IPS-18a (cell line): ENCODE data around the gene ARFGAP1.
"Not testable (repeated sequence)": the region's sequence is repeated elsewhere in the genome, so short reads cannot be mapped to it uniquely, and the experiment has no call there.

Experiments
- H3K27ac ChIP-seq: one replicate; pipeline ENCODE4 v1.5.1; 2013; ENCODE audit warnings: low read length
- H3K27me3 ChIP-seq: one replicate; pipeline ENCODE4 v1.6.1; 2013; ENCODE audit warnings: mild to moderate bottlenecking, low read length; ENCODE audit not compliant: control insufficient read depth, insufficient read depth
- H3K36me3 ChIP-seq: one replicate; pipeline ENCODE4 v1.6.1; 2013; ENCODE audit warnings: low read depth, low read length; ENCODE audit not compliant: control insufficient read depth
- H3K4me1 ChIP-seq: one replicate; pipeline ENCODE4 v1.6.1; 2013; ENCODE audit warnings: low read depth, low read length; ENCODE audit not compliant: control insufficient read depth
- H3K4me3 ChIP-seq: one replicate; pipeline ENCODE4 v1.5.1; 2013; ENCODE audit warnings: low read length
- H3K9ac ChIP-seq: one replicate; pipeline ENCODE4 v1.6.1; 2013; ENCODE audit warnings: mild to moderate bottlenecking, low read length, moderate library complexity
- H3K9me3 ChIP-seq: one replicate; pipeline ENCODE4 v1.6.1; 2013; ENCODE audit warnings: low read depth, low read length; ENCODE audit not compliant: control insufficient read depth

Gene ARFGAP1

DNA sequence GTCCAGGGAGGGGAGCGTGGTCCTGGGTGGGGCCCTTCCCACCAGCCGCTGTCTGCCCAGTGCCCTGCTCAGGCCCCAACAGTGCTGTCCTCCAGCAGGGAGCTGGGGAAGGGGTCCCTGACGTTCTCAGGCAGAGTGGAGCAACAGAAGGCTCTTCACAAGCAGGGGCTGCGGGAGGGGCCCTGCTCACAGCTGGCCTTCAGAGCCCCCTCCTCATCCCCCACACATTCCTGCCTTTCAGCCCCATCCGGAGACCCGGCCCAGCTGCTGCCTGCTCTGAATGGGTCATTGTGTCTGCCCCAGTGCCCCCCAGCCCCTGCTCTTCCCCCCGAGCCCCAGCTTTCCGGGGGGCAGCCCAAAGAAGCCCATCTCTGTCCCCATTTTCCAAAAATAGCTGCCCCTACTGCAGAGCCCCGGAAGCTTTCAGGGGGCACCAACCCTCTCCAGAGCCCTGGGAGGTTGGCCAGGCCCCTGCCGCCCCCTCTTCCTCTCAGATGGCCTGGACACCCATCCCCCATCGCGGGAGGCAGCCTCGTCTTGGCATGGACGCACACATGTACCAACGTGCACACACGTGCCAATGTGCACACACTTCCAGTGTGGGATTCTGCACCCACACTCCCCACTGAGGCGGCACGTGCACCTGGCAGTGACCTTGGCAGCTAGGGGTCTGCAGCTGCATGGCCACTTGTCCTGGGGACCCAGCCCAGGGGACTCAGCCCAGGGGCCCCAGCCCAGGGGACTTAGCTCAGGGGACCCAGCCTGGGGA lies 24.1 kb downstream of the ARFGAP1 start:
- no peak overlapping the region for H3K9ac ChIP-seq
- no peaks in the 10 kb centered on the region for H3K36me3 ChIP-seq
- no peak overlapping the region for H3K27ac ChIP-seq
- no peak overlapping the region for H3K4me3 ChIP-seq
- H3K27me3 ChIP-seq, result peaks cover 19% of the 10 kb centered on the region
- no peaks in the 10 kb centered on the region for H3K4me1 ChIP-seq
- H3K9me3 ChIP-seq, result no peaks in the 10 kb centered on the region

DNA sequence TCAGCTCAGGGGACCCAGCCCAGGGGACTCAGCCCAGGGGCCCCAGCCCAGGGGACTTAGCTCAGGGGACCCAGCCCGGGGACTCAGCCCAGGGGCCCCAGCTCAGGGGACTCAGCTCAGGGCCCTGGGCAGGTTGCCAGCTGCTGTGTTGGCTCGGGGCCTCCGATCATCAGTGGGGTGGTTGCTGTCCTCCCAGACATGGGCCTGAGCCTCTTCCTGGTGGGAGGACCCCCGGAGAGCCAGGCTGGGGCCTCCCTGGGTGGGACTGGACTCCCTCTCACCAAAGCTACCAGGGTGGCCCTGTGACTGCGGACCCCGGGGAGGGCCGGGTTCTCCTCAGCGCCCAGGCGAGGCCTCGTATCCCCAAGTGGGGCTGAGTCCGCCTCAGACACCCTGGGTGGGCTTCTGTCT lies 24.8 kb downstream of the ARFGAP1 start:
- Histone ChIP-seq H3K27me3 (peaks cover 19% of the 10 kb centered on the region), H3K27ac (no peak overlapping the region)

DNA sequence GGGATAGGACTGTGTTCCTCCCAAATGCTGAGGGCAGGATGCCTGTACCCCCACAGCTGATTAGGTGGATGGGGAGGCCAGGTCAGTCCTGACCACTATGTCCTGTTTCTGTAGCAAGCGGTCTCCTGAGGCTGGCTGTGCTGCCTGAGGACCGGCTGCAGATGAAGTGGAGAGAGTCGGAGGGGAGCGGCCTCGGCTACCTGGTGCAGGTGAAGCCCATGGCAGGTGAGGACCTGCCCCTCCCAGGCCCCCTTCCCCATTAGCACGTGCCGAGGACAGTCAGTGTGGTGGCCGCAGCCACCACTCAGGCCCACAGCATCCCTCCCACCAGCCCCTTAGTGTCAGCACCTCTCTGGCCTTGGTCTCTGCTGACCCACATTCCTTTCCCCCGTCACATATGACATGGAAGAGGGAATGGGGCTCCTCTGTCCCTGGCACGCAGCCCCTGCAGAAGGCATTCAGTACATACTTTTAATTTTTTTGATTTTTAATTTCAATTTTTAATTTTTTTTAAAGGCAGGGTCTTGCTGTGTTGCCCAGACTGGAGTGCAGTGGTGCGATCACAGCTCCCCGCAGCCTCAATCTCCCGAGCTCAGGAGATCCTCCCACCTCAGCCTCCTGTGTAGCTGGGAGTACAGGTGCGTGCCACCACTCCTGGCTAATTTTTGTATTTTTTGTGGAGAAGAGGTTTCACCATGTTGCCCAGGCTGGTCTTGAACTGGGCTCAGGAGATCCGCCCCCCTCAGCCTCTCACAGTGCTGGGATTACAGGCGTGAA lies 25.4 kb downstream of the ARFGAP1 start:
- H3K4me3 ChIP-seq, result no peak overlapping the region
- no peaks in the 10 kb centered on the region for H3K36me3 ChIP-seq
- H3K9ac ChIP-seq, result no peak overlapping the region
- no peak overlapping the region for H3K27ac ChIP-seq
- H3K9me3 ChIP-seq, result no peaks in the 10 kb centered on the region
- no peaks in the 10 kb centered on the region for H3K4me1 ChIP-seq
- H3K27me3 ChIP-seq, result peaks cover 19% of the 10 kb centered on the region

More for the DNA sequence above, 24.8 kb downstream of the ARFGAP1 start:
- Histone ChIP-seq H3K9me3 (no peaks in the 10 kb centered on the region), H3K9ac (no peak overlapping the region), H3K4me3 (no peak overlapping the region), H3K4me1 (no peaks in the 10 kb centered on the region), H3K36me3 (no peaks in the 10 kb centered on the region)

DNA sequence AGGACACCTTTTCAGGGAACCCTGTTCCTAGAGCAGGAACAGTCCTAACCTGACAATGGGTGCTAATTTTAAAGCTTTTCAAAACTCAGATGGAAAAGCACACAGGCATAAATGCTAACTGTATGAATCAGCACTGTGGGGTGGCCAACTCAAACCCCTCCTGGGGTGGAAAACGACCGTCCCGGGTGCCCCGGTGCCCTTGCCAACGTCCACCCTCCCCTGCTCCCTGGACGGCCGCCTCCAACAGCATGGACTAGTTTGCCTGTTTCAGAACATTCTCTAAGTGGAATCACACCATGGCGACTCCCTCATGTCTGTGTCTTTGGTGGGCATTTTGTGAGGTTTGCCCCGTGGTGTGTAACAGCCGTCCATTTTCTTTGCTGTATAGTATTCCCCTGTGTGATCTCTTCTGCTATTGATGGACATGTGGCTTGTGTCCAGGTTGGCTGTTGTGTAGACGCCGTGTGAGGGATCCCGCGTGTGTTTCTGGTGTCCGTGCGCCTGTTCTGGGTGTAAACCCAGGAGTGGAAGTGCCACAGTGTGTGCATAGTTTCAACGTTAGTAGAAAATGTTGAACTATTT lies 26.2 kb downstream of the ARFGAP1 start:
- Histone ChIP-seq H3K9ac (no peak overlapping the region), H3K36me3 (no peaks in the 10 kb centered on the region), H3K9me3 (no peaks in the 10 kb centered on the region), H3K27ac (no peak overlapping the region), H3K27me3 (peaks cover 19% of the 10 kb centered on the region), H3K4me1 (no peaks in the 10 kb centered on the region), H3K4me3 (no peak overlapping the region)

DNA sequence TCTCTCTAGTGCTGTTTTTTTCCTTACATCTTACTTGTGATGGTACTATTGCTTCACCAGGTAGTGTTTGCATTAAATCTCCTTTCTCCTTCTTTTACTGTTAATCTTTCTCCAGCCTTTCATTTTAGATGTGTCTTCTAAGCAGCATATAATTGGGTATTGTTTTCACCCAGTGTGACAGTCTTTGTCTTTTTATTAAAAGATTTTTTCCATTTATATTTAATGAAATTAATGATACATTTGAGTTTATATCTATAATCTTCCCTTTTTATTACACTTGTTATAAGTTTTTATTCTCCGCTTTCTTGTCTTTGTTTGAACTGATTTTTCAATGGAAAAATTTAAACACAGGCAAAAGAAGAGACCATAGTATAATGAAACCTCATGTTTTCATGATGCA lies 29.1 kb downstream of the ARFGAP1 start:
- Histone ChIP-seq H3K27ac (no peak overlapping the region), H3K36me3 (no peaks in the 10 kb centered on the region), H3K27me3 (no peaks in the 10 kb centered on the region), H3K4me1 (no peaks in the 10 kb centered on the region), H3K9ac (no peak overlapping the region), H3K9me3 (no peaks in the 10 kb centered on the region), H3K4me3 (no peak overlapping the region)

DNA sequence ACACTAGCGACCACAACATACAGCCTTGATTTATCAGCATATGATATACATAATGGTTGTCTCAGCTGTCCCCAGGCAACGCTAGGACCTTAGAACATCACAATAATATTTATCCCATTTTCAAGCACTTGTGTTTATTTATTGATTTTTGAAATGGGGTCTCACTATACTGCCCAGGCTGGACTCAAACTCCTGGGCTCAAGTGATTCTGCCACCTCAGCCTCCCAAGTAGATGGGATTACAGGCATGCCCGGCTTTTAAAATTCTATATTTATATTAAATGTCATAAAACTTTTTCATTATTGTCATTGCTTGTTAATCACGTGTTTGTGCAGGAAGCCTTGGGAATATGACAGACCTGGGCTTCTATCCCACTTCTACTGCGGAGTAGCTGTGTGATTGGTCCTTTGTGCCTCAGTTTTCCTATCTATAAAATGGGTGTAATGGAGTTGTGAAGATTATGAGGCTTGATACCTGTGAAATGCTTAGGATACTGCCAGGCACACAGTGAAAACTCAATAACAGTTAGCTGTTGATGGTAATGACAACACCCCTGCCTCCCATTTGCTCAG lies 30.6 kb downstream of the ARFGAP1 start:
- Histone ChIP-seq H3K36me3 (no peaks in the 10 kb centered on the region), H3K4me1 (no peaks in the 10 kb centered on the region), H3K27me3 (no peaks in the 10 kb centered on the region), H3K9me3 (no peaks in the 10 kb centered on the region), H3K9ac (no peak overlapping the region), H3K27ac (no peak overlapping the region), H3K4me3 (no peak overlapping the region)

DNA sequence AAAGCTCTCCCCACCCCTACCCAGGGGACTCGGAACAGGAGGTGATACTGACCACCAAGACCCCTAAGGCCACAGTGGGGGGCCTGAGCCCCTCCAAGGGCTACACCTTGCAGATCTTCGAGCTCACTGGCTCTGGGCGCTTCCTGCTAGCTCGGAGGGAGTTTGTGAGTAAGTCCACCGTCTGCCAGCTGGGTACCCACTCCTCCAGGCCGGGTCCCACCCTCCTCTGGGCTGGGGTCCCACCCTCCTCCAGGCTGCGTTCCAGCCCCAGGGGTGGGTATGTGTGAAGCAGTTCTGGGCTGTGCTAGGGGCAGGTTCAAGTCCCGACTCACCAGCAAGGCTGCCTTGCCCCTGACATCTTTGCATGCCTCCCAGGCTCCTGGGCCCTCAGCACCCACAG lies 32.8 kb downstream of the ARFGAP1 start:
- Histone ChIP-seq H3K4me3 (no peak overlapping the region), H3K9ac (no peak overlapping the region), H3K4me1 (no peaks in the 10 kb centered on the region), H3K36me3 (no peaks in the 10 kb centered on the region), H3K27me3 (no peaks in the 10 kb centered on the region), H3K9me3 (no peaks in the 10 kb centered on the region), H3K27ac (no peak overlapping the region)

DNA sequence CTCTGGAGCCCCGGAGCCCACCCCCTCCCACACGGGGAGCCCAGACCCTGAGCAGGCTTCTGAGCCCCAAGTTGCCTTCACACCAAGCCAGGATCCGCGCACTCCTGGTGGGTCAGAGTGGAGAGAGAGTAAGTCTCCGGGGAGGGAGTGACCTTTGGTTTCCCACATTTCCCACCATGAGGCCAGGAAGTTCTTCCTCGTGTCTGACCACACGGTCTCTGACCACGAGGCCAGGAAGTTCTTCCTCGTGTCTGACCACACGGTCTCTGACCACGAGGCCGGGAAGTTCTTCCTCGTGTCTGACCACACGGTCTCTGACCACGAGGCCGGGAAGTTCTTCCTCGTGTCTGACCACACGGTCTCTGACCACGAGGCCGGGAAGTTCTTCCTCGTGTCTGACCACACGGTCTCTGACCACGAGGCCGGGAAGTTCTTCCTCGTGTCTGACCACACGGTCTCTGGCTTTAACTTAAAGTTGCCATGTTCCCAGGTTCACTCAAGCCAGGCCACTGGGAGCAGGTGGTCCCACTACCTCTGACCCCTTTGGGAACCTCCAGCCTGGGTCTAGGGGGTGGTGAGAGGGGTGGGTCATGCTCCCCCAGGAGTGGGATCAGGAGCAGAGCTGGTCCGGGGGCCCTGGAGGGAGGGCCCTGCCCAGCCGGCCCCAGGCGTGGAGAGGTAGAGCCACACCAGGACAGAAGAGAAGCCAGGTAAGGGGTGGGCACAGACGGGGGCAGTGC lies 33.5 kb downstream of the ARFGAP1 start:
- not testable (repeated sequence) for H3K36me3 ChIP-seq, H3K9me3 ChIP-seq

DNA sequence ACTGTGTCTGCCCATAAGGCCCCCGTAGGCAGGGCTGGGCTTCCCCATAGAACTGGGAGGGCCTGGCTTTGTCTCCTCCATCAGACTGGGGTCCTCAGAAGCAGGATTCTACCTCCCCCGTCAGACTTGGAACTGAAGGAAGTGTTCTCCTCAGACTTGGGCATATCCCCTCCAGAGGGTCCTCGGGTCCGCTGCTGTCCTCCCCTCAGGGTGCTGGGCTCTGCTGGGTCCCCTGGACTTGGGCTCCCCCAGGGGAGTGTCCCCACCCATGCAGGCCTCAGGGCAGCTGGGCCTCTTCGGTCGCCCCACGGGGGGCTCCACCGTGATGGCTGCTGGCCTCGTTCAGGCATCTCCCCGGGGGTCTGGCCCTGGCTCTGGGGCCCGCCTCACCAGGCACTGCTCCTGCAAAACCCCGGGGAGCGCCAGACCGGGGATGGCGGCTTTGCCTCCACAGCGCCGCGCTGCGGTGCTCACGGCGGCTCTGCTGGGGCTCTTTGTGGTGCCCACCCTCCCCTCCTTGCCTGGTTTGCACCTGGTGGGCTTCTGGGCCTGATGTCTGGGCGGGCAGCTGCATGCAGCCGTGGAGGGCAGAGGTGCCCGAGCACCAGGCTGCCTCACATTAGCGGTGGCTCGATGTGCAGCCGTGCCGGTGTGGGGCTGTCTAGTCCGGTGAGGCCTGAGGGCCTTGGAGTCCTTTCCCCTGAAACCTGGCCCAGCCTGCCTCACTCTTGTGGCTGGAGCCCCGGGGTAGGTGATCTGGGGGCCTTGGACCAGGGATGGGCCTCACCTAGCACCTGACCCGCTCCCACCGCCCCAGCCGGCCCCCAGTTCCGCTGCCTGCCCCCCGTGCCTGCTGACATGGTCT lies 34.3 kb downstream of the ARFGAP1 start:
- H3K4me3 ChIP-seq, result no peak overlapping the region
- no peaks in the 10 kb centered on the region for H3K9me3 ChIP-seq
- no peak overlapping the region for H3K27ac ChIP-seq
- no peaks in the 10 kb centered on the region for H3K36me3 ChIP-seq
- no peaks in the 10 kb centered on the region for H3K4me1 ChIP-seq
- H3K9ac ChIP-seq, result no peak overlapping the region
- no peaks in the 10 kb centered on the region for H3K27me3 ChIP-seq

More for the DNA sequence above, 33.5 kb downstream of the ARFGAP1 start:
- not testable (repeated sequence) for H3K27ac ChIP-seq, H3K9ac ChIP-seq, H3K4me1 ChIP-seq, H3K4me3 ChIP-seq, H3K27me3 ChIP-seq

DNA sequence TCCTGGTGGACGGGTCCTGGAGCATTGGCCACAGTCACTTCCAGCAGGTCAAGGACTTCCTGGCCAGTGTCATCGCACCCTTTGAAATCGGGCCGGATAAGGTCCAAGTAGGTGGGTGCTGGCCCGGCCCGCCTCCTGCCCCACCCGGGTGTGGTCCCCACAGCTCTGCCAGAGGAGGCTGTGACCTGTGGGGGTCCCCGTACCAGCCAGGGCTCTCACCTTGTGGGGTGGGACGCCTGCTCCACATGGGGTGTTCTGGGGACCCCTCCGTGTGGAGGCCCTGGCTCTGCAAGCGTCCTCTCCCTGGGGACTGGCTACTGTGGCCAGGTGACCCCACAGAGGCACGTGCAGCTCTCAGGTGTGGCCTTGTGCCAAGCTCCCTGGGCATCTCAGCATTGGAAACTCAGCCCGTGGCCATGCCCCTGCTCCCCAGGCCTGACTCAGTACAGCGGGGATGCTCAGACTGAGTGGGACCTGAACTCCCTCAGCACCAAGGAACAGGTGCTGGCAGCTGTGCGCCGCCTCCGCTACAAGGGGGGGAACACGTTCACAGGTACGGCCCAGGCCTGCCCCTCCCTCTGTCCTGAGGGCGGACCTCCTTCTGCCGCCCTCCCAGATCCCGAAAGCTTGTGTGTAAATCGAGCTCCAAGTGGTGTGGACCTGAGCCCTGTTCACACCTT lies 35.1 kb downstream of the ARFGAP1 start:
- no peaks in the 10 kb centered on the region for H3K4me1 ChIP-seq
- no peak overlapping the region for H3K9ac ChIP-seq
- H3K4me3 ChIP-seq, result no peak overlapping the region
- H3K27ac ChIP-seq, result no peak overlapping the region
- H3K36me3 ChIP-seq, result no peaks in the 10 kb centered on the region
- no peaks in the 10 kb centered on the region for H3K9me3 ChIP-seq
- no peaks in the 10 kb centered on the region for H3K27me3 ChIP-seq
